NCI-H1105 (cell line): ENCODE results near the gene AKT3.
"Not testable (repeated sequence)": the region's sequence is repeated elsewhere in the genome, so short reads cannot be mapped to it uniquely, and the experiment has no call there.

ENCODE experiments used
- DNase-seq: peaks from one replicate; lab custom pipeline; 2025; lab: John Stamatoyannopoulos, UW

Gene AKT3

GRCh38 chr1:243841507-243841906, 8.5 kb downstream of the AKT3 start:
- no peak for DNase-seq

DNA sequence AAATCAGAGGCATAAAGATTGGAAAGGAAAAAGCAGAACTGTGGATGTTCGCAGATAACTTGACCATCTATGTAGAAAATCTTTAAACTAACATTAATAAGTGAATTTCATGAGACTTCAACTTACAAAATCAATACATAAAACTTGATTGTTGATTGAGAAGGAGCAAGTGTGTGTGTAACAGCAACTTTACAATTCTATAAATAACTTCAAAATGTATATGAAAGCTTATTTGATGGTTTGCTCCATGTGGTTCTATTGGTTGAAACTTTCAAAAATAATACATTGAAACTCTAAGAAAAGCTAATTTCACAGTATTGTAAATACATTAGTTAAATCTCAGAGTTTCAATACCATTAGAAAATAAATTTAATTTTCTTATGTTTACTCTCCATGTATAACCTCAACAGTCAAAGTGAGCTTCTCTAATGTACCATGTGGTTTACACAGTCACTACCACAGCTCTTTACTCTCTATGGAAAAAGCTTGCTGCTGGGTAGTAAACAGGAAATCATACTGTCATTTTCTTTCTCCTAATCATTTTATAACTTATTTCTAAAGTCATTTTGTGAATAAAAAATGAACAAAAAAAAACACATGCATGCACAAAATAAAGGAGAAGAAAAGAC, 12.0 kb downstream of the AKT3 start:
- DNase-seq: no peak

DNA sequence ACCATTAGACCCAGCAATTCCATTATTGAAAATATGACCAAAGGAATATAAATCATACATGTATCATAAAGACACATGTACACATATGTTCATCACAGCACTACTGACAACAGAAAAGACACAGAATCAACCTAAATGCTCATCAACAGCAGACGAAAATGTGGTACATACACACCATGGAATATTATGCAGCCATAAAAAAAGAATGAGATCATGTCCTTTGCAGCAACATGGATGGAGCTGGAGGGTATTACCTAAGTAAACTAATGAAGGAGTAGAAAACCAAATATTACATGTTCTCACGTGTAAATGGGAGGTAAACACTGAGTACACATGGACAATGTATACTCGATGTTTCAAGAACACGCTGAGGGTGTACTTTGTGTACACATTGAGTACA, 15.9 kb downstream of the AKT3 start:
- no peak for DNase-seq

GRCh38 chr1:243831463-243831862, 18.6 kb downstream of the AKT3 start:
- DNase-seq: no peak

- no peak for DNase-seq
These were observed 22.8 kb downstream of the AKT3 start for GRCh38 chr1:243827206-243827605.

GRCh38 chr1:243824907-243825306, 25.1 kb downstream of the AKT3 start:
- DNase-seq: not testable (repeated sequence)

DNA sequence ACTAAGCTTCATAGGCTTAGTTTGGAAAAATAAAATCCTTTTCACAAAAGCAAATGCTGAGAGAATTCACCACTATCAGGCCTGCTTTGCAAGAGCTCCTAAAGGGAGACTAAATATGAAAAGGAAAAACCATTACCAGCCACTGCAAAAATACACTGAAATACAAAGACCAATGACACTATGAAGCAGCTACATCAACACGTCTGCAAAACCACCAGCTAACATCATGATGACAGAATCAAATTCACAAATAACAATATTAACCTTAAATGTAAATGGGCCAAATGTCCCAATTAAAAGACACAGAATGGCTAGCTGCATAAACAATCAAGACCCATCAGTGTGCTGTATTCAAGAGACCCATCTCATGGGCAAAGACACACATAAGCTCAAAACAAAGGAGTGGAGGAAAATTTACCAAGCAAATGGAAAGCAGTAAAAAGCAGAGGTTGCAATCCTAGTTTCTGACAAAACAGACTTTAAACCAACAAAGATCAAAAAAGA, 28.8 kb downstream of the AKT3 start:
- no peak for DNase-seq

DNA sequence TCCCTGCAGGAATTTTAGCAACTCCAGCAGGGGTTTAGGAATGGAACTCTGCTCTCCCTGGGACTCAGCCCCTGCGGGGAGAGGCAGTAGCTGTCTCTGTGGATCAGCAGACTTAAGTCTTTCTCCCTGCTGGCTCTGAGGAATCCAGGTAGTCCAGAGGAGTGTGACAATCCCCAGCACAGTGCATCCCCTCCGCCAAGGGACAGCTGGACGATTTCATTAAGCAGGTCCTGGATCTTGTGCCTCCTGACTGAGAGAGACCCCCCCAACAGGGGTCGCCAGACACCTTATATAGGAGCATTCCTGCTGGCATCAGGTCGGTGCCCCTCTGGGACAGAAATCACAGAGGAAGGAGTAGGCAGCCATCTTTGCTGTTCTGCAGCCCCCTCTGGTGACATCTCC, 30.6 kb downstream of the AKT3 start:
- DNase-seq: no peak

- DNase-seq: no peak
These were observed 31.1 kb downstream of the AKT3 start for GRCh38 chr1:243818978-243819377.

DNA sequence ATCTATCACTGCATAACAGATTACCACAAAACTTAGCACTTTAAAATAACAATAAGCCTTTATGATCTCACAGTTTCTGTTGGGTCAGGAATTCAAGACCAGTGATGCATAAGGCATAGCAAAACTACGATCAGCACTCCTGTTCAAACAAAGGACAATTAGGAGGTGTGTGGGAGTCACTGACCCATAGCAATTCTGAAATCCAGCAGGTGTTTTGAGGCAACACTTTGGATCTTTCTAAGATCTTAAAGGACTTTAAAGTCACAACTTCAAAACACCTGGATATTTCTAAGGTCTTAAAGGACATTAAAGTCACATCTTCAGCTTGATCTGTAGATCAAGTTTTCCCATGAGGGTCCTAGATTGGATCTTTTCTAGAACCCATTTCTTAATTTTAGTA, 35.3 kb downstream of the AKT3 start:
- no peak for DNase-seq

DNA sequence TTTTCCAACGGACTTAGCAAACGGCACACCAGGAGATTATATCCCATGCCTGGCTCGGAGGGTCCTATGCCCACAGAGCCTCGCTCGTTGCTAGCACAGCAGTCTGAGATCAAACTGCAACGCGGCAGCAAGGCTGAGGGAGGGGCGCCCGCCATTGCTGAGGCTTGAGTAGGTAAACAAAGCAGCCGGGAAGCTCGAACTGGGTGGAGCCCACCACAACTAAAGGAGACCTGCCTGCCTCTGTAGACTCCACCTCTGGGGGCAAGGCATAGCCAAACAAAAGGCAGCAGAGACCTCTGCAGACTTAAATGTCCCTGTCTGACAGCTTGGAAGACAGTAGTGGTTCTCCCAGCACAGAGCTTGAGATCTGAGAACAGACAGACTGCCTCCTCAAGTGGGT, 42.7 kb downstream of the AKT3 start:
- DNase-seq: not testable (repeated sequence)

GRCh38 chr1:243806310-243806709, 43.7 kb downstream of the AKT3 start:
- DNase-seq: no peak

DNA sequence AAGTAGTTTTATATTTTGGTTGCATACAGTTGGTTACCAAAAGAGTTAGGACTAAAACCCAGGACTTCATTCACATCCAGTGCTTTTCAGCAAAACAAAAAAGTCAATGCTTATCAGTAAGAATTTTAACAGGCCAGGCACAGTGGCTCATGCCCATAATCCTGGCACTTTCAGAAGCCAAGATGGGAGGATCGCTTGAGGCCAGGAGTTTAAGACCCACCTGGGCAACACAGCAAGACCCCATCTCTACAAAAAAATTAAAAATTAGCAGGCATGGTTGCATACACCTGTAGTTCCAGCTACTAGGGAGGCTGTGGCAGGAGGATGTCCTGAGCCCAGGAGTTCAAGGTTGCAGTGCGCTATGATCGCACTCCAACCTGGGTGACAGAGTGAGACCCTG, 47.3 kb downstream of the AKT3 start:
- no peak for DNase-seq

- DNase-seq: no peak
These were observed 48.7 kb downstream of the AKT3 start for GRCh38 chr1:243801378-243801777.

- DNase-seq: no peak
These were observed 50.1 kb downstream of the AKT3 start for GRCh38 chr1:243799908-243800307.

GRCh38 chr1:243798726-243799125, 51.3 kb downstream of the AKT3 start:
- no peak for DNase-seq

- no peak for DNase-seq
These were observed 54.0 kb downstream of the AKT3 start for GRCh38 chr1:243796016-243796415.

DNA sequence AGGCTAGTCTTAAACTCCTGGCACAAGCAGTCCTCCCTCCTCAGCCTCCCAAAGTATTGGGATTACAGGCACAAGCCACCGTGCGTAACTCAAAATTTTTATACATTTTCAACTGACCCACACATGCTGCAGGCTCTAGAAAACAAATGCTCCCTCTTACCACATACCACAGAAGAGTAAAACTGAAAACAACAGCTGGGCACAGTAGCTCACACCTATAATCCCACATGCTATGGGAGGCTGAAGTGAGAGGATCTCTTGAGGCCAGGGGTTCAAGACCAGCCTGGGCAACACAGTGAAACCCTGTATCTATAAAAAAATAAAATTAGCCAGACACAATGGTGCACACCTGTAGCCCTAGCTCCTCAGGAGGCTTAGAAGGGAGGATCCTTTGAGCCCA, 56.7 kb downstream of the AKT3 start:
- DNase-seq: no peak

DNA sequence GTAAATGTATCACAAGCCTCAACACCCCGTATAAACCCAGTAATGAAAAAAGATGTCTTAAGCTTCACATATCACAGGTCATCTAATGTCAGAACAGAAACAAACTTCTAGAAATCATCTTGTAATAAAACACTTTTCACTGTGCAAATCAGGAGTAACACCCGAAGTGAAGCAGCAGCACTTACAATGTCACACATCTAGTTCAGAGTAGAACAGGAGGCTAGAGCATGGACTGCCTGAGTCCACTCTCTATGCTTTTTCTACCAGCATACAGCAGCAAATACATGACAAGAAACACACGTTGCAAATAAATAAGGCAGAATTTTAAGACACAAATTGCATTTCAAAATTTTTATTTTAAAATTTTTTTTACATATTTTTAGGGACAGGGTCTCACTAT, 57.2 kb downstream of the AKT3 start:
- no peak for DNase-seq

DNA sequence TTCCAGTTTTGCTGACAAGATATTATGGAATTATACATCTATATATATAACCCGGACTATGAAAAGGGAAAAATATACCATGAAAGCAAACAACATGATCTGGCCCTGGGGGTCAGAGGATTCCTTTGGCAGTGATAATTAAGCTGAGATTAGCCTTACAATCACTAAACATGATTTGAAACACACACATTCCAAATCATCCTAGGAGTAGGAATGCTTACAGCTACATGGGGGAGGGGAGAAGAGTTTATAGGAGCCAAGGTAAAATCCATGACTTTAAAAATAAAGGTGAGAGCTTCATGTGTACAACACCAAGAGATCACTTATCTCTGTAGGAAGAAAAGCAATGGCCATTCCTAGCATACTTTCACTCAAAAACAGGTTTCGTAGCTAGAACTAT, 57.6 kb downstream of the AKT3 start:
- no peak for DNase-seq

- no peak for DNase-seq
These were observed 58.3 kb downstream of the AKT3 start for GRCh38 chr1:243791586-243792267.

DNA sequence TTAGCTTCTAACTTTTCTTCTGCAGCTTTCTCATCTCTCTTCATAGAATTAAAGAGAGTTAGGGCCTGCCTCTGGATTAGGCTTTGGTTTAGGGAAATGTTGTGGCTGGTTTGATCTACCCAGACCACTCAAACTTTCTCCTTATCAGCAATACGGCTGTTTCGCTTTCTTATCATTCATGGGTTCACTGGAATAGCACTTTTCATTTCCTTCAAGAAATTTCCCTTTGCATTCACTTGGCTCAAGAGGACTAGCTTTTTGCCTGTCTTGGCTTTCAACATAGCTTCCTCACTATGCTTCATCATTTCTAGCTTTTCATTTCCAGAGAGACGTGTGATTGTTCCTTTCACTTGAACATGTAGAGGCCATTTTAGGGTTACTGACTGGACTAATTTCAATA, 59.6 kb downstream of the AKT3 start:
- DNase-seq: no peak

DNA sequence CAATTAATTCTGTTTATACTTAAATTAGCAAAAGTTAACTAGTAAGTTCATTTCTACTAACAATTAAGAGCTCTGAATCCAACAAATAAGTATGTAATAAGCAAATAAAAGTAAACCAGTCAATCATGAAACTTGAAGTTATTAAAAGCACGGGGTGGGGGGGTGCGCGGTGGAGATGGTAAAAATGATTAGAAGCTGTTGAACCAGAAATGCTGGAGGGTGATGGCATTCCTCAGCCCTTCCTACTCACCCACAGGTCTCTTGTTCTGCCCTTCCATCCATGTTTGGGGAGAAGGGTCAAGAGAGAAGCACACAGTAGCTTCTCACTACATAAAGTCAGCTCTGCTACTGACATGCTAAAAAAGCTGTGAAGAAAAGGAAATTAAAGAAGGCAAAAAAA, 63.5 kb downstream of the AKT3 start:
- no peak for DNase-seq

DNA sequence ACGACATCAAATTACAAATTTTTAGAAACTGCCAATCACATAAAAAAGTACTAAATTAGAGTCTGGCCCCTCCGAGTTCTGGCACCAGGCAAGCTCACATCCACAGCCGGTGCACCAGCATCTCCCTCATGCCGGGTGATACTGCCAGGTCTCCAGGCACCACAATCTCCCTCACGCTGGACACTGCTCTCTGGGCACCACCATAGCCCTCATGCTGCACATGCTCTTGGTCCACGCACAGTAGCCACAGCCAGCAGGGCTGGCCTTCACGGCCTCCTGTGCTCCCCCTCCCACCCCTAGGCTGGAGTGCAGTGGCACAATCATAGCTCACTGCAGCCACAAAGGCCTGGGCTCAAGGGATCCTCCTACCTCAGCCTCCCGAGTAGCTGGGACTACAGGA, 65.5 kb downstream of the AKT3 start:
- no peak for DNase-seq
